Spleen (tissue), 11 donors: Measurements from ENCODE around the gene RBPMS2. TPM values are rescaled to one million over a fixed set of nuclear protein-coding genes. Genes with fewer than 3 reads are reported as not detected.

Source experiments
- DNase-seq: peaks from one replicate; pipeline ENCODE4 v3.0.0-alpha.2; 2020
- H3K27ac ChIP-seq, 8 donors: fragments of 200-600 bp; sonication (generic) in 7 of 8; 1 replicate in 4 of 8; 2 replicates in 4 of 8; pipeline versions ENCODE4 v1.5.0 to v1.8.0; 2016 to 2021; ENCODE audit warnings: inconsistent platforms in 4 of 8, mild to moderate bottlenecking in 4 of 8, moderate library complexity in 1 of 8
- H3K27me3 ChIP-seq, 7 donors: fragments of 200-600 bp; sonication (generic) in 6 of 7; replicated peaks in 1 of 7; 1 replicate in 4 of 7; 2 replicates in 3 of 7; pipeline versions ENCODE4 v1.5.0 to v1.8.0; 2016 to 2021; ENCODE audit warnings: inconsistent platforms in 3 of 7, mild to moderate bottlenecking in 1 of 7
- H3K36me3 ChIP-seq, 6 donors: fragments of 200-600 bp; sonication (generic) in 5 of 6; 1 replicate in 4 of 6; 2 replicates in 2 of 6; pipeline versions ENCODE4 v1.5.0 to v1.8.0; 2016 to 2021; ENCODE audit warnings: inconsistent platforms in 2 of 6
- H3K4me1 ChIP-seq, 6 donors: fragments of 200-600 bp; sonication (generic) in 5 of 6; 1 replicate in 3 of 6; 2 replicates in 3 of 6; pipeline versions ENCODE4 v1.5.0 to v1.8.0; 2016 to 2021; ENCODE audit warnings: inconsistent platforms in 3 of 6
- H3K4me3 ChIP-seq, 8 donors: fragments of 200-600 bp; sonication (generic) in 7 of 8; 1 replicate in 4 of 8; 2 replicates in 4 of 8; pipeline versions ENCODE4 v1.5.0 to v1.8.0; 2016 to 2021; ENCODE audit warnings: inconsistent platforms in 4 of 8, mild to moderate bottlenecking in 4 of 8, moderate library complexity in 2 of 8
- H3K9me3 ChIP-seq, 8 donors: fragments of 200-600 bp; sonication (generic) in 7 of 8; 1 replicate in 4 of 8; 2 replicates in 4 of 8; pipeline versions ENCODE4 v1.5.0 to v1.8.0; 2016 to 2021; ENCODE audit warnings: inconsistent platforms in 4 of 8
- POLR2A ChIP-seq, 3 donors: fragments of 450-650 bp; IDR thresholded peaks; one replicate each; pipeline ENCODE4 v1.5.1; 2017; ENCODE audit warnings: antibody characterized with exemption in 3 of 3, mild to moderate bottlenecking in 1 of 3
- POLR2AphosphoS5 ChIP-seq, 3 donors: sonication (generic); formaldehyde crosslinking; IDR thresholded peaks; one replicate each; pipeline ENCODE4 v1.5.1; 2017; ENCODE audit warnings: antibody characterized with exemption in 3 of 3
- WGBS, 5 donors: extraction: QIAGEN DNeasy Blood & Tissue Kit in 3 of 5; methylation state at CpG; one replicate each; pipeline versions ENCODE4 v1.1.5 to v1.1.7; 2013 to 2018; 5-methylcytosine and 5-hydroxymethylcytosine counted together
- intact Hi-C: fragments of 100-400 bp; cut with DNase I; formaldehyde crosslinking; loops from one replicate; pipeline ENCODE4 v1.15.0; 2023; ENCODE audit warnings: low total_unique reads
- polyA plus RNA-seq, 3 donors: library from polyadenylated mRNA; stranded (reverse); fragments of 200-250 nt; gene quantifications; one replicate each; pipeline ENCODE4 v1.2.1, GENCODE V29; 2013
- total RNA-seq, 7 donors: library from RNA; depleted of rRNA in 3 of 7; stranded (reverse); fragments of >200 nt in 3 of 7; fragmentation: NEBNext Ultra II Directional in 4 of 7; extraction: Animal tissue kit (Norgen Biotek cat#: 25700) in 4 of 7; gene quantifications; one replicate each; pipeline versions ENCODE4 v1.1.0 to v1.2.1, GENCODE V29; 2016 to 2021
- TF ChIP-seq, protein P1 (sequence below), 11 experiments: fragments of 200-600 bp in 7 of 11; fragments of 450-650 bp in 4 of 11; sonication (generic) in 4 of 11; IDR thresholded peaks in 8 of 11; conservative IDR thresholded peaks in 3 of 11; 1 replicate in 7 of 11; 2 replicates in 4 of 11; pipeline versions ENCODE4 v1.4.0 to v1.8.0; 2016 to 2021; ENCODE audit warnings: antibody characterized with exemption in 11 of 11, inconsistent platforms in 4 of 11, mild to moderate bottlenecking in 1 of 11
- donor health status: healthy with polysubstance abuse.
- donor health status: DM: no; HTN: no; CAD: no; lungs with moderate emphysema.
- donor health status: DM: no; HTN: no; CAD: no.
- donor health status: Bipolar disorder and iron deficiency.
- donor health status: healthy.
- donor health status: DM: no; HTN: no; CAD: no.
- donor health status: DM: yes; HTN: yes; CAD: no.

Gene RBPMS2
- total and polyA plus RNA-seq, 10 donors = 1.0 to 6.0 (median 2.7) TPM

GRCh38 chr15:64731012-64731804 lies 44.2 kb downstream of the RBPMS2 start:
- H3K27me3 ChIP-seq = peaks cover 0 to 7% (median 0%) of the 10 kb centered on the region in 7 donors
- TF ChIP-seq POLR2A (IDR thresholded peaks at IDR 0.05) (no peak), POLR2AphosphoS5 (IDR thresholded peaks at IDR 0.05) (peak in 2 of 3 donors; percentile 31 to 38)
- TF ChIP-seq, protein P1, sequence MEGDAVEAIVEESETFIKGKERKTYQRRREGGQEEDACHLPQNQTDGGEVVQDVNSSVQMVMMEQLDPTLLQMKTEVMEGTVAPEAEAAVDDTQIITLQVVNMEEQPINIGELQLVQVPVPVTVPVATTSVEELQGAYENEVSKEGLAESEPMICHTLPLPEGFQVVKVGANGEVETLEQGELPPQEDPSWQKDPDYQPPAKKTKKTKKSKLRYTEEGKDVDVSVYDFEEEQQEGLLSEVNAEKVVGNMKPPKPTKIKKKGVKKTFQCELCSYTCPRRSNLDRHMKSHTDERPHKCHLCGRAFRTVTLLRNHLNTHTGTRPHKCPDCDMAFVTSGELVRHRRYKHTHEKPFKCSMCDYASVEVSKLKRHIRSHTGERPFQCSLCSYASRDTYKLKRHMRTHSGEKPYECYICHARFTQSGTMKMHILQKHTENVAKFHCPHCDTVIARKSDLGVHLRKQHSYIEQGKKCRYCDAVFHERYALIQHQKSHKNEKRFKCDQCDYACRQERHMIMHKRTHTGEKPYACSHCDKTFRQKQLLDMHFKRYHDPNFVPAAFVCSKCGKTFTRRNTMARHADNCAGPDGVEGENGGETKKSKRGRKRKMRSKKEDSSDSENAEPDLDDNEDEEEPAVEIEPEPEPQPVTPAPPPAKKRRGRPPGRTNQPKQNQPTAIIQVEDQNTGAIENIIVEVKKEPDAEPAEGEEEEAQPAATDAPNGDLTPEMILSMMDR (IDR thresholded peaks at IDR 0.05 in 8 of 11, conservative IDR thresholded peaks at IDR 0.05 in 3 of 11) = peak; percentile 79 to 94 (median 88)
- H3K27ac ChIP-seq = no peak overlapping the region
- DNase-seq = peak; percentile 95
- no peak overlapping the region for H3K4me3 ChIP-seq
- 21 to 40% (median 22%) methylated on average over 12 to 16 of the region's 16 CpGs for WGBS, 5 donors
- intact Hi-C loops = loop anchor here (10.0 kb wide), 1 partner anchor 174 kb away; no protein-coding TSS in a partner anchor
- no peaks in the 10 kb centered on the region for H3K9me3 ChIP-seq
- no peaks in the 10 kb centered on the region for H3K36me3 ChIP-seq
- H3K4me1 ChIP-seq = peaks cover 0 to 27% (median 13%) of the 10 kb centered on the region in 6 donors

DNA sequence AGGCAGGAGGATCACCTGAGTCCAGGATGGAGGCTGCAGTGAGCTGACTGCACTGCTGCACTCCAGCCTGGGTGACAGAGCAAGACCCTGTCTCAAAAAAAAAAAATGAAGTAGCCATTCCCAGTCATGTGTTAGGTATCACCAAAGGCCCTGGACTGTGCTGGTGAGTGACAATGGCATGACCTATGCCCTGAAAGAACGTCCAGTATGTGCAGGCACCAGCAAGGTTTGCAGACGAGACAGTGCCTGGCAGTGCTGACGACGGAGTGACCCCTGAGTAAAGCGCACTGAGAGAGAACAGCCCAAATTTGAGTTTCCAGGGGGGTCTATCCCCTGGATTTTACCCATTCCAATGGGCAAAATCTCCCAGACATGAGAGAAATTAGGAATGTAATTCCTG lies 45.2 kb downstream of the RBPMS2 start:
- 88 to 93% (median 92%) methylated on average over 5 of the region's 5 CpGs for WGBS, 5 donors
- peaks cover 0 to 7% (median 0%) of the 10 kb centered on the region in 7 donors for H3K27me3 ChIP-seq
- no peaks in the 10 kb centered on the region for H3K36me3 ChIP-seq
- intact Hi-C loops = loop anchor here (10.0 kb wide), 1 partner anchor 175 kb away; no protein-coding TSS in a partner anchor
- H3K27ac ChIP-seq = no peak overlapping the region
- H3K4me1 ChIP-seq = peaks cover 0 to 27% (median 13%) of the 10 kb centered on the region in 6 donors
- no peaks in the 10 kb centered on the region for H3K9me3 ChIP-seq
- H3K4me3 ChIP-seq = no peak overlapping the region
- DNase-seq = no peak
- TF ChIP-seq POLR2A (IDR thresholded peaks at IDR 0.05) (no peak), POLR2AphosphoS5 (IDR thresholded peaks at IDR 0.05) (no peak)
- TF ChIP-seq, protein P1 (IDR thresholded peaks at IDR 0.05 in 8 of 11, conservative IDR thresholded peaks at IDR 0.05 in 3 of 11) = no peak

- peak; percentile 9 for DNase-seq
- Histone ChIP-seq H3K27me3 (no peaks in the 10 kb centered on the region), H3K36me3 (no peaks in the 10 kb centered on the region), H3K27ac (no peak overlapping the region), H3K4me1 (peaks cover 0 to 15% (median 10%) of the 10 kb centered on the region in 6 donors), H3K4me3 (no peak overlapping the region), H3K9me3 (no peaks in the 10 kb centered on the region)
- 79 to 93% (median 86%) methylated on average over 3 of the region's 3 CpGs for WGBS, 5 donors
- TF ChIP-seq POLR2AphosphoS5 (IDR thresholded peaks at IDR 0.05) (no peak), POLR2A (IDR thresholded peaks at IDR 0.05) (no peak)
- TF ChIP-seq, protein P1 (IDR thresholded peaks at IDR 0.05 in 8 of 11, conservative IDR thresholded peaks at IDR 0.05 in 3 of 11) = no peak
- intact Hi-C loops = no loop called here
Observed at GRCh38 chr15:64720188-64720587, 55.2 kb downstream of the RBPMS2 start.
